Activated CD4-positive, alpha-beta T cell treated with anti-CD3 and anti-CD28 coated beads for 48 hours (primary cell): Measurements from ENCODE around the gene ADO.
A peak's percentile ranks its signal among the peaks of the same experiment; 100 is the strongest.
"Not testable (repeated sequence)": the region's sequence is repeated elsewhere in the genome, so short reads cannot be mapped to it uniquely, and the experiment has no call there.

ENCODE experiments used
- DNase-seq: peaks from one replicate; pipeline ENCODE4 v3.0.0-alpha.2; 2020

ADO gene

DNA sequence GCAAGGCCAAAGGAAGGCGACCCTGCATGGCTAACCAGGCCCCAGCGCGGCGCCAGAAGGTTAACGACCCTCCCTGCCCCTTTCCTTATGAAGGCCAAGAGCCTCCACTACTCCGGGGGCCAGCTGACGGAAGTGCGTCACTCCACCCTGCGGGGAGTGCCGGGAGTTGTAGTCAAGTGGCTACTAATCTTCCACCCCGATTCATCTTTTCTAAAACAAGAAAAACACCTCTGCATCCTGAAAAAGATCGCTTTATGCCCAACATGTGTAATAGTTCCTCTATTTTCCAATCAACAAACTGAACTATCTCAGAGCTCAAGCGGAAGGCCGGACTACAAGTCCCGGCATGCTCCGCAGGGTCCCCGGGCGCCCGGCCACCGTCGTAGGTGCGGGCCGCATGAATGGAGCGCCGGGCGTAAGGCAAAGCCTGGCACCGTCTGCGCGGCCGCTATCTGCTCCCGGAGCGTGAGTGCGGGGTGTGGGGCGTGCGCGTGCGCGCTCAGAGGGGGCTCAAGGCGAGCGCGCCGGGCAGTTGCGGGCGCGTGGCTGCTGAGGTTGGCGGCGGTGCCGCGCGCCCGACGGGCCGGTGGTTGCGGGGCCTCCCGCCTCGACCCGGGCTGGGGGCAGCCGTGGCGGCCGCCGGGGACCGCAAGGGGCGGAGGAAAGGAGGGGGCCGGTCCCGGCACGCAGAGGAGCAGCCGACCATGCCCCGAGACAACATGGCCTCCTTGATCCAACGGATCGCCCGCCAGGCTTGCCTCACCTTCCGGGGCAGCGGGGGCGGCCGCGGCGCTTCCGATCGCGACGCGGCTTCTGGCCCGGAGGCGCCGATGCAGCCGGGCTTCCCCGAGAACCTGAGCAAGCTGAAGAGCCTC lies at the start of gene ADO:
TSS of gene ADO (plus strand) at position 365 of the 875 bp plus-strand sequence. CDS start at position 705, 340 bp downstream.
- peak; percentile 87 for DNase-seq

DNA sequence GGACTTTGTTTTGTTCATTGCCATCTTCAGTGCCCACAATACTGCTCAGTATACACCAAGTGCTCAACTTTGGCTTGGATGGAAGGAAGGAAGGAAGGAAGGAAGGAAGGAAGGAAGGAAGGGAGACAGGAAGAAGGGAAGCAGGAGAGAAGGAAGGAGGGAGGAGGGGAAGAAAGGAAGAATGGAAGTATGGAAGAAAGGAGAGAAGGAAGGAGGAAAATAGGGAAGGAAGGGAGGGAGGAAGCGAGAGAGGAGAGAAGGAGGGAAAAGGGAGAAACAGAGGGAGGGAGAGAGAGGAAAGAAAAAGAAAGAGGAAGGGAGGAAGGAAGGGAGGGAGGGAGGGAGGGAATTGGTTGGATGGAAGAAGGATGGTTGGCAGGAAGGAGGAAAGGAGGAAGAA lies 49.6 kb upstream of the ADO start:
- DNase-seq = no peak

DNA sequence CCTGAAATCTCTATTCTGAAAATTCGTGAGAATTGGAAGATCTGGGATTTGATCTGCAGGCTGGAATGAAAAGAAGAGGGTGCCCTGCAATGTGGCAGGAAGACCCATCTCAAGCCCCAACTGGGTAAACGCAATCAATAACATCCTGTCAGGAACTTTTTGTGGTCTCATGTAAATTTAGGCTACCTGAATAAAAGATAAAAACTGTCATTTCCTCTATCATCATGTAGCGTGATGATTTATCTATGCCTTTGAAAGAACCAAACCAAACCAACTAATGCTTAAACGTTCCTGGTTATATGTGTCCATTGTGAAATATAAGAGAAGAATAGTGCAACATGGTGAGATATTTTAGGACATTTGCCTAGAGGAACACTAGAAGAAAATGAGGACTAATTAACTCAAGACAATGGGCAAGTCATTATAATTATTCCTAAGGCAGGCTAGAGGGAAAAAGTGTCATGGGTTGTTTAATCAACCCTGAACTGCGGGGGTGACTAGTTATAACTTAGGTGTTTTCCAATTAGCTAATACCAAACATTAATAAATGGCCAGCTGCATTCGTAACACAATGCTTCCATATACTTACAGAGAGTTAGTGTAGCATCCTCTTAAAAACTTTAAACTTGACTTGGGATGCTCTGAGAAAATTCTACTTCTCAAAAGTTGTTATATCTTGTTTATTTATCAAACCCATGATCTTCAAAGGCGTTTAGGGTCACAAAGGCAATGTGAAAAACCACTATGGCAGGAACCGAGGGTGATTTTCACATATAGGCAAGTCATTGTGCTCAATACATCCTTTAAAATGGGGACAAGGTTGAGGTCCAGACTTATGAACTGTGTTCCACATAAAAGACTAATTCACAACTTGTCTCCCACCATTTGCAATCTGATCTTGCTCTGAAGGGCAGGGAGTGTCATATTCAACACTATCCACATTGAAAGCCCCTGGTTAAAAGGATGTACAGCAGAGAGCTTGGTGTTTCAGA lies 48.6 kb upstream of the ADO start:
- no peak for DNase-seq

DNA sequence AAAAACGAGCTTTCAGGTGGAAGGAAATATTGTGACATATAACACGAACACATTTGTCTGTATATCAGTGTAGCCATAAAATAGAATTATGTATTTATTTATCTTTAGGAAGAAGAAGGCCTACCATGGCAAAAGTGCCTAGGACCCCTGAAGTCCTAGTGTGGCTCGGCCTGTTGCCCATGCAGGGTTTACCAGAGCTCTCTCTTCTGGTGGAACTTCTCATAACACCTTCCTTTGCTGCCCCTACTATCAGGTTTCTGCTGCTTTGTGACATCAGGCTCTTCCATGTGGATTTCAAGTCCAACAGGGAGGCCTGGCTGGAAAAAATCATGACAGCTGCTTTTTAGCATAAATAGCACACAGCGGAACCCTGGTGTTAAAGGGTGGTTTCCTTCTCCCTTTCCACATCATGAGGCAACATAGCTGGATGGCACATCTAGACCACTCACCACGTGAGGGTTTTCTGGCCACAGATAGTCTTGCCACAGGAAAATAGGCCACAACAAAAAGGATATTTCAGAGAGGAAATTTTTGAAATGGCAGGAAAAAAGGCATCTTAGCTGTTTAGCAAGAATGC lies 44.8 kb upstream of the ADO start:
- DNase-seq = no peak

DNA sequence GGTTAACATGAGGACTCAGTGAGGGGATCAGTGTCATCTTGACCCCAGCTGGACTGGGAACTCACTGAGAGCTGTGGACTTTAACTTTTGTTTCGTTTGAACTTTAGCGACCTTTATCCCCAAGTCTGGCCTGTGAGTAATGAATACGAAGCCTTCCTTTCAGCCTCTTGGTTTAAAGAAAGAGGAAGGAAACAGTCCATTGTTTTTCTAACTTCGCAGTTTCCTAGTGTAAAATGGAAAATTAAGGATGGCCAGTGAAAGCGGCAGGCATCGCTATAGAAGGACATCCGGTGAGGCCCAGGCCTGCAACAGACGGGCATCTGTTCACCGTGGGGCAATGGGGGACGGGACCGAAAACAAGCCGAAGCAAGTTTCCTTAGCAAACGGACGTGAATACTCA lies 44.1 kb upstream of the ADO start:
- no peak for DNase-seq

DNA sequence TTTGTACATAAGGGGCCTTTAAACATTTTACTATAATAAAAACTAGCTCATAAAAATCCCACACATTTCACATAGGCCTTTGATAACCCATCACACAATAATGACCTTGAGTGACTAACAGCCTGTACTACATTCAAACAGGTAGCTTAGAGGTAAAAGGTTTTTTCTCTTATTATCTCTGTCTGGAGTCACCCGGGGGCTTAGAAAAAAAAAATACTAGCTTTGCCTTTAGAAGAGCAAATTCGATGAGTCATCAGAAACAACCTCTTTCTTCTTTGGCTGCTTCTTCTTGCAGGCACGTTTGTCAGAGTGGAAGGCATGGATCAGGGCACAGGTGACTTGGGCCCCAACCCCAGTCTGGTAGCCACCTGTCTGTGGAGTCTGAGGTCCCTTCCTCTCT lies 43.4 kb upstream of the ADO start:
- DNase-seq = no peak

DNA sequence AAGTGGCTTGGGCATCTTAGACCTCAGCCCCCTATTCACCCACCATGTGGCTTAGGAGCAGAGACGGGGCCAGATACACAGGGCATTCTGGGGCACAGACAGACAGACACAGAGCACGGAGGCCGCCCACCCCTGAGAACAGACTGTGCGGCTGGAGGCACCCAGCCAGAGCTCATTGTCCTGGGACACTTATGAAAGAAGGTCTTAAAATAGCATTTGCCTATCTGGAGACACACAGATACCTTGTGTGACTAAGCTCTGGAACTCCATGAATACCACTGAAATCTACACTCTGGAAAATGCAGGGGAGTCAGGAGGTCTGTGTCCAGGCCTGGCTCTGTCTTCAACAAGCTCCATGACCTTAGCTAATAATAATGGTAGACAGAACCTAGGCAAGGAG lies 41.4 kb upstream of the ADO start:
- DNase-seq = no peak

DNA sequence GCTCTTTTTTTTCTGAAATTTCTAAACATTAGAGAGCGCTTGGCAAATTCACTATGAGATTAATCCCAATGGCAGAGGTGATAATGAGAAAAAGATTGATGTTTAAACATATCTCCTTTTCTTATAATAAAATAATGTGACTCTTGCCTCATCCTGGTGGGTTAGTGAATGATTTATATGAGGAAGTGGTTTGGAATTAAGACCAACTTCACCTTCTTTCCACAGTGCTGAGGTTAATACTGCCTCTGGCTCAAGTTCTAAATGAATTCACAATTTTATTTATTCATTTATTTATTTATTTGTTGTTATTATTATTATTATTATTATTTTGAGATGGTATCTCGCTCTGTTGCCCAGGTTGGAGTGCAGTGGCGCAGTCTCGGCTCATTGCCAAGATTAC lies 40.5 kb upstream of the ADO start:
- DNase-seq = no peak

DNA sequence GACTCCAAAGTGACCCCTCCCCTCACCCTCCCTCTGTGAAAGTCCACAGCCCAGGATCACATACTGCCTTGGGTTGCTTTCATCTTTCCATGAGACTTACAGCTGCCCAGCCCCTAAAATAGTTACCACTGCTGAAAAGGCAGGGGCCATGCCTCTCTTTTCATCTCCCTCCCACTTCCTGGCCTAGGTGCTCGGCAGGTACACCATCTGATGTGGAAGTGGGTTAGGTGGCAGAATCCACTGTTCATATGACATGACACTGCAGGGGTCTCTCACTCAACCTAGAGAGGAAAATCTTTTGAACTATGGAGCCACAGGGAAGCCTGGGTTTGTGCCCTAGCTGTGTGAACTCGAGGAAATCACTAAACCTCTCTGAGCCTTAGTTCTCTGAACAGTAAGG lies 38.8 kb upstream of the ADO start:
- DNase-seq = no peak

DNA sequence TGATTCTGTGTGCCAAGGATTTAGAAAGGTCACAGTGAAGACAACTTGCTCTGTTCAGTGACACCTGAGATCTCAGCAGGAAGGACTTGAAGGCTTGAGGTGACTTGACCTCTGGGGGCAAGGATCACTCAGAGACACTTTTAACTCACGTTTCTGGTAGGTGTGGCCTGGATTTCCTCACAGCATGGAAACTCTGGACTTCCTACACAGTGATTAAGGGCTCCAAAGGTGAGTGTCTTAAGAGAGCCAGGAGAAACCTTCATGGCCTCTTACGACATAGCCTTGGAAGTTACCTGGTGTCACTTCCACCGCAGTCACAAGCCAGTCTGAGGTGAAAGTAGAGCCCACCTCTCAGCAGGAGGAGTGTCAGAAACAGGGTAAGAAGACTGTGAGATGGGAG lies 38.1 kb upstream of the ADO start:
- no peak for DNase-seq

DNA sequence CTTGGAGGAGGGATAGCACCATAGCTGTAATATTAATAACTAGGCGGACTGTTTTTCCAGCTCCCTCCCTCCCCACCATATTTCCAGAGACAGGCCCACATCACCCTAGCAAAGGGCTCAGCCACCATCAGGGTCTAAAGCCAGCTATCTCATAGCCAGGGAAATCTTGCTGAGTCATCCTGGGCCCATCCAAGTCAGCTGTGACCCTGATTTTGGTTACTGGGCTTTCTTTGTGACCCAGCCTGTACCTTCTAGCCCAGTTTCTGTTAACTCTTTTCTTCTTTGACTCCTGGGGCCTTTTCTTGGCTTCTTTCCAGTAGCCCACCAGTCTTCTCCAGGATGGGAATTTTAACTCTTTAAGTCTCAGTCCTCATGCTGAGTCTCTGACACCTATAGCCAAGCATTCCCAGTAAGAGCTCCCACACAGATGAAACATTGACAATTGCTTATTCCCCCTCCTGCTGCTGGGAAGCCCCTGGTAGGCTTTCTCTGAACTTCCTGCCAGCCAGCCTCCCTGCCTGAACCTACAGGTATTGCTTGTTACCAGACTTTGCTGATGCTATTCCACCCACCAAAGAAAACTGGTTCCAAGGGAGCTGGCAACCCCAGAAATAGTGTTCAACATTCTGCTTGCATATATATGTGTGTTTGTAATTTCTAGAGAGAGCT lies 34.8 kb upstream of the ADO start:
- DNase-seq = no peak

DNA sequence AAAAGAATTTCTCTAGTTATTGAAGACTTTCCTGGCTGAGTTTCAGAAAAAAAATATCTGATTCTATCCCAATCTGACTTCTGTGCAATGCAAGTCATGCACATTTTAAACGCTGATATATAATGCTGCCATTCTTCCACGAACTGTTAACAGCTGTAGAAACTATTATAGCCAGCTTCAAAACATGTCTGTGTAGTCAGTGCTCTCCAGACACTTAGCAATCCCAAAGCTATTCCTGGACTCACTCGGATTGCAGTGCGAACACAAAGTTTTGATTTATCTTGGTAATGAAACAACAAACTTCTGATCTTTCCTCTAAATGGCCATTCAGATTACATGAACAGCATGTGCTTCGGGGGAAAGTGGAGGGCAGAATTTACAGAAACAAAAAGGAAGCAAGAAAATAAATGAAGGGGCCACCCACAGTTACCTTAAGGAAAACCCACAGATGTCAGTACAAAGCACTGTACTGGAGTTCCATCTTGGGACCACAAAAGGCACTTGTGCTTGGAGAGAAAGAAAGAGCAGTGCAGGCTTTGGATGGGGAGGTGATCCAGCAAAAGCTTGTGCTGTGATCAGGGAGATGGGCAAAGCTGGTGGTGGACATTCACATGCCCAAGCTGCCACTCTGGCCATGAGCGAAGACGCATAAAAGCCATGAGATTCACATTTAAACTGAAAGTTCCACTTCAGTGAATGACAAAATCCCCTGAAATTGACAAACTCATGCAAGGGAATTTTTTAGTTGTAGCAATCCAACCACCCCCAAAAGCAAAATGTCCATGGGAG lies 32.1 kb upstream of the ADO start:
- DNase-seq = no peak

DNA sequence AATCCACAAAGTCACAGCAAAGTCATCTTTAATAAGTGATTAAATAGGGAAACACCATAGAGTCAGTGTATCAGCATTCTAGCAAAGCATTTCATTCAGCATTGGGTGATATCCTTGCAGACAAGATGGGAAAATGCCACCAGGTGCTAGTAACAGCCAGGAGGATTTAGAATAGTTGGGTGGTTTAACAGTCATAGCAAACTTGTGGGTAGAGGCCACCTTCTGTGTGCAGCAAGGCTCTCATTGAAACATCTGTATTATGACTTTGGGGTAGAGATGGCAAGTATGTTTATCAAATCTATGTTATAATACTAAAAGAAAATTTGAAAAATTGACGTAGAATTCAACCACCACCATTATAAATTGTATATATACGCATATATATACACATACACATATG lies 26.4 kb upstream of the ADO start:
- peak; percentile 23 for DNase-seq

DNA sequence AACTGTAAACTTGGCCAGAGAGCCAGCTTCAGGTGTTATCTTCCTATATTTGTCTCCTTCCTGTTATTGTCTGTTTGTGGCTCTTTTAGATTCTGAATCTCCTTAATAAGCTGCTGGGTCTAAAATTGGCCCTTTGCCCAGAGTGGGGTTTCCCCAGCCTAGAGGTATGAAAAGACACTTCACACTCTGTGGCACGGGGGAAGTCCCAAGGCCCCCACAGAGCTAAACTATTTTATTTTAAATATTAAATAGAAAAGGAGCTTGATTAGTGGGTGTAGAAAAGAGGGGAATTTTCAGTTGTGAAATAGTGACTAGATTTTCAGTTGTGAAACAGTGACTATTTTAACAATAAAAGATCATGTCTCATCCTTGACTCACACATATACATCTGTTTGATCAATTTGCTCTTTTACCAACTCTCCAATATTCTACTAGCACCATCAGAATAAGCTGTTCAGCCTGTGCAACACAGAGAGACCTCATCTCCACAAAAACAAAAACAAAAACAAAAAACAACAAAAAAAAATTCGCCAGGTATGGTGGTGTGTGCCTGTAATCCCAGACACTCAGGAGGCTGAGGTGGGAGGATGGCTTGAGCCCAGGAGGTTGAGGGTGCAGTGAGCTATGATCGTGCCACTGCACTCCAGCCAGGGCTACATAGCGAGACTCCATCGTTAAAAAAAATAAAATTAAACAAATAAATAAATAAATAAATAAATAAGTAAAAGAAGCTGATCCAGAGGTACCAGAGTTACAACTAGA lies 24.9 kb upstream of the ADO start:
- DNase-seq = peak; percentile 91

DNA sequence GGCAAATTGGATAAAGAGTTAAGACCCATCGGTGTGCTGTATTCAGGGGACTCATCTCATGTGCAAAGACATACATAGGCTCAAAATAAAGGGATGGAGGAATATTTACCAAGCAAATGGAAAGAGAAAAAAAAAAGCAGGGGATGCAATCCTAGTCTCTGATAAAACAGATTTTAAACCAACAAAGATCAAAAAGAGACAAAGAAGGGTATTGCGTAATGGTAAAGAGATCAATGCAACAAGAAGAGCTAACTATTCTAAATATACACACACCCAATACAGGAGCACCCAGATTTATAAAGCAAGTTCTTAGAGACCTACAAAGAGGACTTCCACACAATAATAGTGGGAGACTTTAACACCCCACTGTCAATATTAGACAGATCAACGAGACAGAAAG lies 20.0 kb upstream of the ADO start:
- DNase-seq = not testable (repeated sequence)

DNA sequence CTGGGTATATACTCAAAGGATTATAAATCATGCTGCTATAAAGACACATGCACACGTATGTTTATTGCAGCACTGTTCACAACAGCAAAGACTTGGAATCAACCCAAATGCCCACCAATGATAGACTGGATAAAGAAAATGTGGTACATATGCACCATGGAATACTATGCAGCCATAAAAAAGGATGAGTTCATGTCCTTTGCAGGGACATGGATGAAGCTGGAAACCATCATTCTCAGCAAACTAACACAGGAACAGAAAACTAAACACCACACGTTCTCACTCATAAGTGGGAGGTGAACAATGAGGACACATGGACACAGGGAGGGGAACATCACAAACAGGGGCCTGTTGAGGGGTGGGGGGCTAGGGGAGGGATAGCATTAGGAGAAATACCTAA lies 16.2 kb upstream of the ADO start:
- not testable (repeated sequence) for DNase-seq

DNA sequence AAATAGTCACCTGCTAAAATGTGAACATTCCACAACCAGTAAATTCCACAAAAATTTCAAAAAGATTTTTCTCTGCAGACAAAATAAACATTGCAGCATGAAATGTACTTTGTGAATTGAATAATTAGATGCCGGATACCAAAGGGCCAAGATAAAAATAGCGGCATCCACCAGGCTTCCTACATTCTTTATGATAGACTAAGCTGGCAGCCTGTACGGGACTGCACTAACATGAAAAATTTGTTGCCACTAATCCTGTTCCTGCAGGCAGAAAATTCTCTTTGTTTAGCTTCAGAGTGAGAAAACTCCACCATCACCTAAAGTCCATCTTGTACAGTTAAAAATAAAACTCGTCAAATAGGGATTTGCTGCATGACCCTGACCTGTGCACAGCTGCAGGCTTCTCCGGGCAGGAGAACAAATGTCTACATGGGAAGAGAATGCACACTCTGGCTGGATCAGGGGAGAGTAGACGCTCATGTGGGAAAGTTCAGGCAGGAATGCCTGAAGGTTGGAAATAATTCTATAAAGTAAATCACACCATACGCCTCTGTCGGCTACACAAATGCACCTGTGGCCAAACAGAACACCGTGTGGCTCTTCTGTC lies 15.6 kb upstream of the ADO start:
- DNase-seq = no peak

DNA sequence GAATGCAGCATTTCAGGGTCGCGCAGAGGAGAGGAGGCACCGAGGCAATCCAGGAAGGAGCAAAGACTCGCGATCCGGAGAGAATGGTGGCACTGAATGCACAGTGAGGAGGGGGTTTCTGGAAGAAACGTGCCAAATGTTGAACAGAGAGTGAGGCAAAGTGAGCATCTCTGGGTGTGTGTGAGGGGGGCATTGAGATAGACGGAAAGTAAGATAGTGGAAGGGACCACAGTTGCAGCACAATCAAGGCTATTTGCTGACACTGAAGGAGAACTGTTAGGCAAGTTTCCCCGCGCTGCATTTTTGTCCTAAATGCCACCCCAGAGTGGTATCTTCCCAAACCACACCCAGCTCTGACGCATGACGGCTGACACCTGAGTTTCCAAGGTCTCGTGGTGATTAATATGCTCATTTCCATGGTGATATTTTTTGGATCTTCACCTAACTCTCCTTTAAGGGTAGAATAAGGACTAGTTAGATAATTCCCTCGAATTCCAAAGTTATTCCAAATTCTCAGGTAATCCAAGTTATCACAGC lies 14.4 kb upstream of the ADO start:
- no peak for DNase-seq

DNA sequence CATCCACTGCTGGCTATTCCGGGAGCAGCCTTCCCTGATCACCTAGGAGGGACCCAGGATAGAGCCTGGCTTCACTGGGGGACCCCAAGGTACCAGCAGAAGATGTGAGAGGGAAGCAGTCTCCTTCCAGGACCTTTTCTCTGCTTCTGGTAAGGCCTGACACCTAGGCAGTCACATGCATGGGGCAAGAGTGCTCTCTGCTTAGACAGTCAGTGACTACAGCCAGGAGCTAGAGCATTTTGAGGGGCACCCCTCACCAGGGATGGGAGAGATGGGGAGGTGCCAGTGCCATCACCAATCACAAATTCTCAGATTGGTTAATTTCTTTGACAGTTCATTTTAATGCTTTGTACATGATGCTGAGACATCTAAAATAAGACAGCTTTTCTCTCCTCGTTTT lies 13.9 kb upstream of the ADO start:
- no peak for DNase-seq

DNA sequence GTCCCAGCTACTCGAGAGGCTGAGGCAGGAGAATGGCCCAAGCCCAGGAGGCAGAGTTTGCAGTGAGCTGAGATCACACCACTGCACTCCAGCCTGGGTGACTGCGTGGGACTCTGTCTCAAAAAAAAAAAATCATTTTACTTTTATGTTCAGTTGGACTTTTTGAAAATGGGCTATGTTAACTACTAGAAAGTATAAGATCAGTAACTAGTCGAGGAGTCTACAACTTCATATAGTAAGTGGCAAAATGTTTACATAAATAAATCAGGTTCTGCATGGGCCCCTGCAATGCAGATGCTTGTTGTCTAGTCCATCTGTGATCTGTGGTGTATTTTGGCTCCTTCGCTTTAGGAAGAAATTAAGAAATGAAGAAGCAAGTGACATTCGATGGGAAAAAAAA lies 12.3 kb upstream of the ADO start:
- DNase-seq = no peak

DNA sequence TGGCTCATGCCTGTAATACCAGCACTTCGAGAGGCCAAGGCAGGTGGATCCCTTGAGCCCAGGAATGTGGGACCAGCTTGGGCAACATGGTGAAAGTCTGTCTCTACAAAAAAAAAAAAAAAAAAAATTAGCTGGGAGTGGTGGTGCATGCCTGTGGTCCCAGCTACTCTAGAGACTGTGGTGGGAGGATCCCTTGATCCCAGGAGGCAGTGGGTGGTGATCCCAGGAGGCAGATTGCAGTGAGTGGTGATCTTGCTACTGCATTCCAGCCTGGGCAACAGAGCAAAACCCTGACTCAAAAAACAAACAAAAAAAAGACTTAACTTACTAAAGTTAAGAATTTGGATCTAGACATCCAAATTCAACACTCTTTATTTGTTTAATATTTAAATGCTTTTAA lies 10.2 kb upstream of the ADO start:
- no peak for DNase-seq
